GM23338 (cell line): ENCODE measurements around the gene FZD2. TPM values are rescaled to one million over a fixed set of nuclear protein-coding genes. Genes with fewer than 3 reads are reported as not detected.

Experiments
- ATAC-seq: fragments of 200-7000 bp; cut with Tn5 transposase; 3 replicates; pipeline ENCODE4 v1.9.1; 2020
- DNase-seq: peaks from one replicate; pipeline ENCODE4 v3.0.0-alpha.2; 2015; ENCODE audit warnings: low spot score
- H2AFZ ChIP-seq: fragments of 200-600 bp; sonication (generic); 2 replicates; pipeline ENCODE4 v1.8.0; 2016; ENCODE audit warnings: antibody characterized with exemption, mild to moderate bottlenecking, moderate library complexity
- H3F3A ChIP-seq: fragments of 200-600 bp; sonication (generic); replicated peaks from 2 replicates; pipeline ENCODE4 v1.8.0; 2017; ENCODE audit warnings: antibody characterized with exemption, mixed run types, low read depth
- H3K27ac ChIP-seq: fragments of 200-600 bp; sonication (generic); 2 replicates; pipeline ENCODE4 v1.6.1; 2016; ENCODE audit warnings: low read depth
- H3K27me3 ChIP-seq: fragments of 200-600 bp; sonication (generic); 2 replicates; pipeline ENCODE4 v1.8.0; 2016; ENCODE audit warnings: mild to moderate bottlenecking, mixed run types, moderate library complexity; ENCODE audit not compliant: insufficient read depth
- H3K36me3 ChIP-seq: fragments of 200-600 bp; sonication (generic); 2 replicates; pipeline ENCODE4 v1.8.0; 2016; ENCODE audit warnings: mild to moderate bottlenecking; ENCODE audit not compliant: insufficient read depth
- H3K4me1 ChIP-seq: fragments of 200-600 bp; sonication (generic); 2 replicates; pipeline ENCODE4 v1.8.0; 2016; ENCODE audit warnings: mild to moderate bottlenecking, moderate library complexity; ENCODE audit not compliant: insufficient read depth
- H3K4me2 ChIP-seq: fragments of 200-600 bp; sonication (generic); 2 replicates; pipeline ENCODE4 v1.7.1; 2017; ENCODE audit warnings: mixed run types
- H3K4me3 ChIP-seq: fragments of 200-600 bp; sonication (generic); 2 replicates; pipeline ENCODE4 v1.6.1; 2016; ENCODE audit warnings: mixed run types
- H3K79me2 ChIP-seq: fragments of 200-600 bp; sonication (generic); replicated peaks from 2 replicates; pipeline ENCODE4 v1.8.0; 2017; ENCODE audit warnings: mild to moderate bottlenecking; ENCODE audit not compliant: insufficient read depth
- H3K9me2 ChIP-seq: fragments of 200-600 bp; sonication (generic); 2 replicates; pipeline ENCODE4 v1.8.0; 2017; ENCODE audit not compliant: insufficient read depth
- H4K20me1 ChIP-seq: fragments of 200-600 bp; sonication (generic); replicated peaks from 2 replicates; pipeline ENCODE4 v1.8.0; 2017; ENCODE audit warnings: mild to moderate bottlenecking; ENCODE audit not compliant: insufficient read depth
- H3K27ac Mint-ChIP-seq: 2 replicates; pipeline ENCODE4 v1.8.0; 2020; ENCODE audit warnings: inconsistent platforms, mild to moderate bottlenecking, moderate library complexity, mixed read lengths
- H3K27me3 Mint-ChIP-seq: 3 replicates; pipeline ENCODE4 v1.8.0; 2022; ENCODE audit warnings: low read depth, mild to moderate bottlenecking, moderate library complexity, mixed read lengths, inconsistent platforms; ENCODE audit not compliant: insufficient read depth, poor library complexity
- H3K36me3 Mint-ChIP-seq: 3 replicates; pipeline ENCODE4 v1.8.0; 2021; ENCODE audit warnings: low read depth, mild to moderate bottlenecking, inconsistent platforms, moderate library complexity, mixed read lengths
- H3K4me1 Mint-ChIP-seq: 3 replicates; pipeline ENCODE4 v1.8.0; 2020; ENCODE audit warnings: mild to moderate bottlenecking, inconsistent platforms, mixed read lengths
- H3K4me3 Mint-ChIP-seq: 3 replicates; pipeline ENCODE4 v1.8.0; 2021; ENCODE audit warnings: moderate library complexity, mild to moderate bottlenecking, inconsistent platforms, mixed read lengths
- H3K9me3 Mint-ChIP-seq: 3 replicates; pipeline ENCODE4 v1.8.0; 2020; ENCODE audit warnings: moderate library complexity, mild to moderate bottlenecking, inconsistent platforms, mixed read lengths
- CREB1 ChIP-seq: fragments of 250-450 bp; sonication (Bioruptor Pico); IDR thresholded peaks from 2 replicates; pipeline ENCODE4 v1.5.0; 2020; ENCODE audit warnings: low read depth, mild to moderate bottlenecking, moderate library complexity
- ETS1 ChIP-seq: IDR thresholded peaks from 2 replicates; pipeline ENCODE4 v1.6.1; 2016; ENCODE audit warnings: antibody characterized with exemption
- EZH2 ChIP-seq: fragments of 200-600 bp; sonication (generic); IDR thresholded peaks from one replicate; pipeline ENCODE4 v1.8.0; 2017; ENCODE audit warnings: antibody characterized with exemption, mild to moderate bottlenecking, low read depth; ENCODE audit not compliant: unreplicated experiment
- EZH2phosphoT487 ChIP-seq: fragments of 200-600 bp; sonication (generic); IDR thresholded peaks from one replicate; pipeline ENCODE4 v1.8.1; 2018; ENCODE audit warnings: antibody characterized with exemption; ENCODE audit not compliant: unreplicated experiment
- JUNB ChIP-seq: IDR thresholded peaks from one replicate; pipeline ENCODE4 v1.6.1; 2016; ENCODE audit warnings: antibody characterized with exemption; ENCODE audit not compliant: unreplicated experiment
- NANOG ChIP-seq: IDR thresholded peaks from 2 replicates; pipeline ENCODE4 v1.6.1; 2016; ENCODE audit warnings: antibody characterized with exemption, borderline replicate concordance
- POLR2AphosphoS5 ChIP-seq: IDR thresholded peaks from 2 replicates; pipeline ENCODE4 v1.6.1; 2016; ENCODE audit warnings: antibody characterized with exemption, low read depth
- STAT1 ChIP-seq: IDR thresholded peaks from one replicate; pipeline ENCODE4 v1.6.1; 2016; ENCODE audit warnings: antibody characterized with exemption; ENCODE audit not compliant: unreplicated experiment
- ZNF114 ChIP-seq: fragments of 250-450 bp; sonication (Bioruptor Pico); IDR thresholded peaks from 2 replicates; pipeline ENCODE4 v1.5.0; 2020; ENCODE audit warnings: mild to moderate bottlenecking, moderate library complexity
- ZNF462 ChIP-seq: fragments of 250-450 bp; sonication (Bioruptor Pico); IDR thresholded peaks from 2 replicates; pipeline ENCODE4 v1.5.0; 2020; ENCODE audit warnings: mild to moderate bottlenecking, moderate library complexity
- polyA plus RNA-seq: library from polyadenylated mRNA; unstranded; fragments of >200 nt; fragmentation: Nextera tagmentation; extraction: Ambion mirVana; gene quantifications from 2 replicates; pipeline ENCODE4 v1.2.1, GENCODE V29; 2016
- total RNA-seq: library from RNA; depleted of rRNA; stranded (reverse); fragments of >200 nt; shearing (Covaris generic); gene quantifications from 2 replicates; pipeline ENCODE4 v1.2.3, GENCODE V29; 2014
- TF ChIP-seq, protein P1 (sequence below): IDR thresholded peaks from one replicate; pipeline ENCODE4 v1.6.1; 2018; ENCODE audit warnings: antibody characterized with exemption; ENCODE audit not compliant: unreplicated experiment

FZD2 gene
- total and polyA plus RNA-seq, 2 experiments from 2014 or later = 6.2 to 7.6 TPM

- peak overlapping the region; percentile 43; the same call in 1 of the 2 replicates for H2AFZ ChIP-seq
- no peak overlapping the region for H3K27ac Mint-ChIP-seq
- no peak overlapping the region for H3K4me3 Mint-ChIP-seq
- H3K27me3 Mint-ChIP-seq = peaks cover 3% of the 10 kb centered on the region
- H3K4me1 ChIP-seq = no peaks in the 10 kb centered on the region
- H3K9me3 Mint-ChIP-seq = no peaks in the 10 kb centered on the region
- H3K27me3 ChIP-seq = no peaks in the 10 kb centered on the region
- H3K4me2 ChIP-seq = no peak overlapping the region
- no peak for DNase-seq
- no peaks in the 10 kb centered on the region for H3K9me2 ChIP-seq
- no peak overlapping the region for H3K4me3 ChIP-seq
- peaks cover 11% of the 10 kb centered on the region; the same call in 2 of the 3 replicates for H3K4me1 Mint-ChIP-seq
- H3F3A ChIP-seq = peaks cover 8% of the 10 kb centered on the region
- no peak overlapping the region for H3K27ac ChIP-seq
- no peaks in the 10 kb centered on the region for H4K20me1 ChIP-seq
- TF ChIP-seq EZH2phosphoT487 = no peak
- no peaks in the 10 kb centered on the region for H3K36me3 ChIP-seq
- H3K36me3 Mint-ChIP-seq = no peaks in the 10 kb centered on the region
- peak; percentile 65 for ATAC-seq
- no peaks in the 10 kb centered on the region for H3K79me2 ChIP-seq
Measured at GRCh38 chr17:44587339-44587738, 30.1 kb downstream of the FZD2 start.

DNA sequence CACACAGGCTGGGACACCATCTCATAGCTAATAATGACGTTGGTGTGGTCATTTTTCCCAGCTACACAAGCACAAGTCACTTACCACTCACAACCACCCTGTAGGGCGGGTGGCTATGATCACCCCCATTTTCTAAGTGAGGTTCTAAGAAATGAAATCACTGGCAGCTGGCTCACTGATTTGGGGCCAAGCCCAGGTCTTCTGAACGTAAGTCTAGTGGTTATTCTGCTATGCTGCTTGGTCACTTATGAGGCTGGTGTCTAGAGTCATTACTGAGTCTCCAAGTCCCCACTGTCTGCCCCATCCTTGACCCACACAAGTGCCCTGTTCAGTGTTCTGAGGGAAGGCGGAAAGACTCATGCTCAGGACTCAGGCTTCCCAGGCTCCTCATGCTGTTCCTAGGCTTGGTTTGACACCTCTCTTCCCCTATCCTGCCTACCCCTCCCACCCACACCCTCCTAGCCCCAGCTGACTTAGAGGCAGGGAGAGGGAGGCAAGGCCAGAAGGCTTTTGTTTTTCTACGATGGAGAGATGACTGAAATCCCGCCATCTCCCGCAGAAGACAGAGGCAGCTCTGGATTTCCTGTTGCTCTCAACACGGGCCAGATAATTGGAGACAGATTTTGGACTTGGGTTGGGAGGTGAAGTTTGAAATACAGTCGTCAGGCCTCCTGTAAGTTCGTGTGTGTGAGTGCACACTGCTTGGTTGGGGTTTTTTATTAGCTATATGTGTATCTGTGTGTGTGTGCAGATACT, 32.2 kb downstream of the FZD2 start:
- no peak for DNase-seq
- no peaks in the 10 kb centered on the region for H3K27me3 ChIP-seq
- H3K4me1 Mint-ChIP-seq = peaks cover 9% of the 10 kb centered on the region; the same call in 2 of the 3 replicates
- no peaks in the 10 kb centered on the region for H3K79me2 ChIP-seq
- H3K36me3 Mint-ChIP-seq = no peaks in the 10 kb centered on the region
- ATAC-seq = no peak
- no peaks in the 10 kb centered on the region for H3K36me3 ChIP-seq
- H3F3A ChIP-seq = peaks cover 8% of the 10 kb centered on the region
- no peak overlapping the region for H3K4me3 Mint-ChIP-seq
- H3K4me2 ChIP-seq = no peak overlapping the region
- H3K9me3 Mint-ChIP-seq = no peaks in the 10 kb centered on the region
- H3K4me3 ChIP-seq = no peak overlapping the region
- H3K4me1 ChIP-seq = no peaks in the 10 kb centered on the region
- H3K27ac Mint-ChIP-seq = no peak overlapping the region
- no peak overlapping the region for H2AFZ ChIP-seq
- H4K20me1 ChIP-seq = no peaks in the 10 kb centered on the region
- no peaks in the 10 kb centered on the region for H3K9me2 ChIP-seq
- peaks cover 5% of the 10 kb centered on the region for H3K27me3 Mint-ChIP-seq
- H3K27ac ChIP-seq = no peak overlapping the region
- TF ChIP-seq, protein P1, sequence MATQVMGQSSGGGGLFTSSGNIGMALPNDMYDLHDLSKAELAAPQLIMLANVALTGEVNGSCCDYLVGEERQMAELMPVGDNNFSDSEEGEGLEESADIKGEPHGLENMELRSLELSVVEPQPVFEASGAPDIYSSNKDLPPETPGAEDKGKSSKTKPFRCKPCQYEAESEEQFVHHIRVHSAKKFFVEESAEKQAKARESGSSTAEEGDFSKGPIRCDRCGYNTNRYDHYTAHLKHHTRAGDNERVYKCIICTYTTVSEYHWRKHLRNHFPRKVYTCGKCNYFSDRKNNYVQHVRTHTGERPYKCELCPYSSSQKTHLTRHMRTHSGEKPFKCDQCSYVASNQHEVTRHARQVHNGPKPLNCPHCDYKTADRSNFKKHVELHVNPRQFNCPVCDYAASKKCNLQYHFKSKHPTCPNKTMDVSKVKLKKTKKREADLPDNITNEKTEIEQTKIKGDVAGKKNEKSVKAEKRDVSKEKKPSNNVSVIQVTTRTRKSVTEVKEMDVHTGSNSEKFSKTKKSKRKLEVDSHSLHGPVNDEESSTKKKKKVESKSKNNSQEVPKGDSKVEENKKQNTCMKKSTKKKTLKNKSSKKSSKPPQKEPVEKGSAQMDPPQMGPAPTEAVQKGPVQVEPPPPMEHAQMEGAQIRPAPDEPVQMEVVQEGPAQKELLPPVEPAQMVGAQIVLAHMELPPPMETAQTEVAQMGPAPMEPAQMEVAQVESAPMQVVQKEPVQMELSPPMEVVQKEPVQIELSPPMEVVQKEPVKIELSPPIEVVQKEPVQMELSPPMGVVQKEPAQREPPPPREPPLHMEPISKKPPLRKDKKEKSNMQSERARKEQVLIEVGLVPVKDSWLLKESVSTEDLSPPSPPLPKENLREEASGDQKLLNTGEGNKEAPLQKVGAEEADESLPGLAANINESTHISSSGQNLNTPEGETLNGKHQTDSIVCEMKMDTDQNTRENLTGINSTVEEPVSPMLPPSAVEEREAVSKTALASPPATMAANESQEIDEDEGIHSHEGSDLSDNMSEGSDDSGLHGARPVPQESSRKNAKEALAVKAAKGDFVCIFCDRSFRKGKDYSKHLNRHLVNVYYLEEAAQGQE = no peak
- no peak for TF ChIP-seq ETS1
- no peak for TF ChIP-seq EZH2phosphoT487
- TF ChIP-seq NANOG = no peak
- TF ChIP-seq CREB1 (CRISPR knock-in tag) = no peak
- TF ChIP-seq STAT1 = no peak
- no peak for TF ChIP-seq JUNB
- TF ChIP-seq EZH2 = no peak
- TF ChIP-seq ZNF114 (CRISPR knock-in tag) = no peak
- no peak for TF ChIP-seq POLR2AphosphoS5
- TF ChIP-seq ZNF462 (CRISPR knock-in tag) = no peak
